ENCODE data around the gene RNU6-8. TPM values are rescaled to one million over a fixed set of nuclear protein-coding genes. Genes with fewer than 3 reads are reported as not detected.
A peak's percentile ranks its signal among the peaks of the same experiment; 100 is the strongest.

The RNU6-8 gene
- not detected for total RNA-seq

DNA sequence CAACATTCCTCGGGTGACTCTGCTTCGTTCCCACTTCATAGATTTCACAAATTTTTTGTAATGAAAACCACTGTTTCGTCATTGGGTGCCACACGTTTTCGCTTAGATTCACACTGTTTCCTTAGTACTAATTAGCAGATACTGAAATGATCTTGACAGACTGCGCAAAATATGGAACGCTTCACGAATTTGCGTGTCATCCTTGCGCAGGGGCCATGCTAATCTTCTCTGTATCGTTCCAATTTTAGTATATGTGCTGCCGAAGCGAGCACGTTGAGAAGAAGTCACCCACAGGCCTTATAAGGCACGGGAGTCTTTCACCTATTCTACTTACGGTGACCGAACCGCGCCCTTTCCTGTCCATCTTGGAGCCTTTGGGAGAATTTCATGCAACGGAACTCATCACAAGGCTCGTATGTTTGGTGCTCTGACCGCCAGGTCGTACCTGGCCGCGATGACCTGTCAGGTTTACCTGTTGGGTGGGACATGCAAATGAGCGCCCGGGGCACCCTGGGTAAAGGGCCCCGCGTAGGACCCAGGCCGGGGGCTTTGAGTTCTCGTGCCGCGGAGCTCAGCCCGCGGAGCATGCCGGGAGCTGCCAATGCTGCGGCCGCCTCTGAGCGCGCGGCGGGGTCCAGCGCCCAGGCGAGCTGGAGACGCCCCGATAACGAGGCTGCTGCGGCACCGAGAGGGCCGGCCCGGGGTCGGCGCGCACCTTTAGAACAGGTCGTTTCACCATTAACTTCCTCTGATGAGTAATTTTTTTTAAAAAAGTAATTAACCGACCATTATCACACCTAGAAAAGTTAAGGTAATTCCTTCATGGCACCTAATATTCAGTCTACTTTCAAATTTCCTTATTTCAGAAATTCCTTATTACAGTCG lies at the start of gene RNU6-8:
Gene RNU6-8, minus strand, starts transcription at position 272 of the 885 bp plus-strand sequence.
- H3K27me3 ChIP-seq: no peaks in the 10 kb centered on the region
- H3K36me3 ChIP-seq: no peaks in the 10 kb centered on the region
- peak within 1 kb of the TSS; percentile 48 to 87 (median 68) for H3K4me3 ChIP-seq
- TF ChIP-seq, protein P1, sequence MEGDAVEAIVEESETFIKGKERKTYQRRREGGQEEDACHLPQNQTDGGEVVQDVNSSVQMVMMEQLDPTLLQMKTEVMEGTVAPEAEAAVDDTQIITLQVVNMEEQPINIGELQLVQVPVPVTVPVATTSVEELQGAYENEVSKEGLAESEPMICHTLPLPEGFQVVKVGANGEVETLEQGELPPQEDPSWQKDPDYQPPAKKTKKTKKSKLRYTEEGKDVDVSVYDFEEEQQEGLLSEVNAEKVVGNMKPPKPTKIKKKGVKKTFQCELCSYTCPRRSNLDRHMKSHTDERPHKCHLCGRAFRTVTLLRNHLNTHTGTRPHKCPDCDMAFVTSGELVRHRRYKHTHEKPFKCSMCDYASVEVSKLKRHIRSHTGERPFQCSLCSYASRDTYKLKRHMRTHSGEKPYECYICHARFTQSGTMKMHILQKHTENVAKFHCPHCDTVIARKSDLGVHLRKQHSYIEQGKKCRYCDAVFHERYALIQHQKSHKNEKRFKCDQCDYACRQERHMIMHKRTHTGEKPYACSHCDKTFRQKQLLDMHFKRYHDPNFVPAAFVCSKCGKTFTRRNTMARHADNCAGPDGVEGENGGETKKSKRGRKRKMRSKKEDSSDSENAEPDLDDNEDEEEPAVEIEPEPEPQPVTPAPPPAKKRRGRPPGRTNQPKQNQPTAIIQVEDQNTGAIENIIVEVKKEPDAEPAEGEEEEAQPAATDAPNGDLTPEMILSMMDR (IDR thresholded peaks at IDR 0.05): no peak
- TF ChIP-seq POLR2A (IDR thresholded peaks at IDR 0.05): peak in 3 of 4 donors; percentile 25 to 68 (median 42)
- peak in 1 of 2 donors; percentile 26 for TF ChIP-seq POLR2AphosphoS5 (IDR thresholded peaks at IDR 0.05)
- TF ChIP-seq EP300 (IDR thresholded peaks at IDR 0.05): no peak
- WGBS, 2 donors: 0 to 1% methylated on average over 28 to 57 of the region's 57 CpGs
- DNase-seq (peak; percentile 87 to 95), ATAC-seq (ENCODE audit: low FRiP score in 2 of 2) (peak; percentile 94 to 95)
- H3K4me1 ChIP-seq: peaks cover 6 to 31% (median 10%) of the 10 kb centered on the region in 4 donors
- H3K9me3 ChIP-seq: no peaks in the 10 kb centered on the region
- H3K27ac ChIP-seq: peak within 1 kb of the TSS; percentile 87 to 92 (median 88)

DNA sequence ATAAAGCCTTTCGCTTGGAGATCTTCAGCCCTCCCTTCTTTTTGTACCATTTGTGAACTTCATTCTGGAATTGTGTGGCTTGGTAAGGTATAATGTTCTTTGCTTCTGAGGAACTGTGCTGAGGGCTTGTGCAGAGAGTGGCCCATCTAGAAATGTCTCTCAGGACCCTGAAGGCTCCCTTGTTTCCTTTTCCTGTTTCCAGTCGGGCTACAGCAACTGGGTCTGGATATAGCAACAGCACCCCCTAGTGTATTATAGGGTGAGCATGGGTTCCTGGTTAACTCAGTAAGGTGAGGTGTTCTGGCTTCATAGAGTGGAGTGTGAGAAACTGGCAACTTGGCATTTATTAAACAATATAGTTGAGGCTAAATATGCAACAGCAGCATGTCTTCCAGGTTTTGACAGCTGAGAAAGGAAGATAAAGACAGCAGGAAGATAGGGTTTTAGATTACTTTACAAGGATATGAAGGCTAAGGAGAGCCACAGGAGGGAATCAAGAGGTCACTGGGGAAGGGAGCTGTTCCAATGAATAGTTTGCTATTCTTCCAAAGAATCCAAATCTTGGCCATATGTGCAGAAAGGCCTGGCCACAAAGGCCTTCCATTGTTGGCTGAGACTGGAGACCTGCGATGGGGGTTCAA lies 49.1 kb upstream of the RNU6-8 start:
- ATAC-seq (ENCODE audit: low FRiP score in 2 of 2): peak; percentile 86 to 91
- no peak overlapping the region for H3K4me3 ChIP-seq
- WGBS, 2 donors: 58 to 61% methylated on average over 3 of the region's 3 CpGs
- peaks cover 0 to 4% (median 0%) of the 10 kb centered on the region in 4 donors for H3K4me1 ChIP-seq
- TF ChIP-seq POLR2A (IDR thresholded peaks at IDR 0.05): no peak
- TF ChIP-seq EP300 (IDR thresholded peaks at IDR 0.05): no peak
- TF ChIP-seq, protein P1 (IDR thresholded peaks at IDR 0.05): peak; percentile 68 to 84 (median 80)
- no peak for TF ChIP-seq POLR2AphosphoS5 (IDR thresholded peaks at IDR 0.05)
- peak overlapping the region in 1 of 4 donors; percentile 23 for H3K27ac ChIP-seq
- H3K27me3 ChIP-seq: no peaks in the 10 kb centered on the region
- DNase-seq: peak in 1 of 2 donors; percentile 61
- no peaks in the 10 kb centered on the region for H3K36me3 ChIP-seq
- H3K9me3 ChIP-seq: no peaks in the 10 kb centered on the region

DNA sequence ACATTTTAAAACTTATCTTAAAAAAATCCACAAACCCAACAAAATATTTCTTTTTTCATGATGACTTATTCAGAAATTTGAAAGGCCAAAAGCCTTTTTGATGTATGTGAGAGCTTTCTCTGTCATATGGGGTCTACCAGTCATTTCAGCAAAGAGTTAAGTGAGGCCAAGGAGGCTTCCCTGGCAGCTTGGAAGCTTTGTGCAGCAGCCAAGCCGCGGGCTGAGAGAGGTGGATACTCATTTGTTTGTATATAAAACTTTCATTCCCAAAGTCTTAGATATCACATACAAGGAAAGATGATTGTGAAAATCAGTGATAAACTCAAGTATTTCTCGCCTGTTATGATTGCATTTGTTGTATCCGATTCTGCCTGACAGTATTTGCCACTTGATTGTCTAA lies 48.5 kb upstream of the RNU6-8 start:
- Histone ChIP-seq H3K27me3 (no peaks in the 10 kb centered on the region), H3K9me3 (no peaks in the 10 kb centered on the region), H3K4me3 (no peak overlapping the region), H3K36me3 (no peaks in the 10 kb centered on the region), H3K4me1 (peaks cover 0 to 4% (median 0%) of the 10 kb centered on the region in 4 donors), H3K27ac (peak overlapping the region in 1 of 4 donors; percentile 23)
- no peak for ATAC-seq (ENCODE audit: low FRiP score in 2 of 2)
- DNase-seq: no peak
- TF ChIP-seq POLR2A (IDR thresholded peaks at IDR 0.05) (no peak), EP300 (IDR thresholded peaks at IDR 0.05) (no peak), POLR2AphosphoS5 (IDR thresholded peaks at IDR 0.05) (no peak)
- TF ChIP-seq, protein P1 (IDR thresholded peaks at IDR 0.05): no peak
- WGBS, 2 donors: 60 to 66% methylated on average over 4 of the region's 4 CpGs

DNA sequence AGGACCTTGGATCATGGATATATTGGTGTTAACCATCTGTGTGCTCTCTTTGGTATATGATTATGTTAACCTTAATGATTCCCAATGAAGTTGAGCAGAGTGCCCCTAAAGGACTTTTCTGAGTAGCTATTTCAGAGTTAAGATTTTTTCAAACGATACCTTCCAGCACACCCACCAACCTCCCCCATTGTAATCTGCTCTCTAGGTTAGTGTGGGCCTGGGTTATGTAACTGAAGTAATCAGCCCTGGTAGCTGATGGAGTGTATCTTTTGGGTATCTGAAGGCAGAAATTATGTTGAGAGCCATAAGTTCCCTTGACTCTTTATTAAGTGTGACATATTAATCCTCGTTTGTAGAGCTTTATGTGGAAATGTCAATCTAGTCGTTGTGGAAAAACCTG lies 47.6 kb upstream of the RNU6-8 start:
- DNase-seq (no peak), ATAC-seq (ENCODE audit: low FRiP score in 2 of 2) (no peak)
- Histone ChIP-seq H3K9me3 (no peaks in the 10 kb centered on the region), H3K4me3 (no peak overlapping the region), H3K27me3 (no peaks in the 10 kb centered on the region), H3K27ac (no peak overlapping the region), H3K36me3 (no peaks in the 10 kb centered on the region), H3K4me1 (peaks cover 0 to 4% (median 0%) of the 10 kb centered on the region in 4 donors)
- WGBS, 2 donors: 76 to 87% methylated on average over 3 of the region's 3 CpGs
- TF ChIP-seq EP300 (IDR thresholded peaks at IDR 0.05): no peak
- TF ChIP-seq, protein P1 (IDR thresholded peaks at IDR 0.05): no peak
- no peak for TF ChIP-seq POLR2A (IDR thresholded peaks at IDR 0.05)
- no peak for TF ChIP-seq POLR2AphosphoS5 (IDR thresholded peaks at IDR 0.05)
